ENCODE results near the gene SIAH1.

DNA sequence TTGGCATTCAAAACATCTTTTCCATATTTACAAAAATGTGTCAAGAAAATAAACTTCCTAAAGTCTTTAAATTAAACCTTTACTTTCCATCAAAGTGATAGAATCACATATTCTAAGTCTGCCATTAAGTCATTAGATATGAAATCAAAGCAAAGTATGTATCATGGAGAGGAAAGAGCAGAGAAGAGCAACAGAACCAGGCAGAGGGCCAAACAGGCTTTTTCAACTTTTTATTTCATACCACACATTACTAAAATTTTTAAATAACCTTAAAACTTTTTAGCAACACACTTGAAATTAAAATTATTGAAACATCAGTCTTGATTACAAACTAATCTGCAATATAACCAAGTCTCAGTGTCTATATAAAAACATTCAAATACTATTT lies 13.8 kb downstream of the SIAH1 start:
- TF ChIP-seq, protein P1, sequence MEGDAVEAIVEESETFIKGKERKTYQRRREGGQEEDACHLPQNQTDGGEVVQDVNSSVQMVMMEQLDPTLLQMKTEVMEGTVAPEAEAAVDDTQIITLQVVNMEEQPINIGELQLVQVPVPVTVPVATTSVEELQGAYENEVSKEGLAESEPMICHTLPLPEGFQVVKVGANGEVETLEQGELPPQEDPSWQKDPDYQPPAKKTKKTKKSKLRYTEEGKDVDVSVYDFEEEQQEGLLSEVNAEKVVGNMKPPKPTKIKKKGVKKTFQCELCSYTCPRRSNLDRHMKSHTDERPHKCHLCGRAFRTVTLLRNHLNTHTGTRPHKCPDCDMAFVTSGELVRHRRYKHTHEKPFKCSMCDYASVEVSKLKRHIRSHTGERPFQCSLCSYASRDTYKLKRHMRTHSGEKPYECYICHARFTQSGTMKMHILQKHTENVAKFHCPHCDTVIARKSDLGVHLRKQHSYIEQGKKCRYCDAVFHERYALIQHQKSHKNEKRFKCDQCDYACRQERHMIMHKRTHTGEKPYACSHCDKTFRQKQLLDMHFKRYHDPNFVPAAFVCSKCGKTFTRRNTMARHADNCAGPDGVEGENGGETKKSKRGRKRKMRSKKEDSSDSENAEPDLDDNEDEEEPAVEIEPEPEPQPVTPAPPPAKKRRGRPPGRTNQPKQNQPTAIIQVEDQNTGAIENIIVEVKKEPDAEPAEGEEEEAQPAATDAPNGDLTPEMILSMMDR (conservative IDR thresholded peaks at IDR 0.05 in 1 of 2, IDR thresholded peaks at IDR 0.05 in 1 of 2; ENCODE audit: extremely low read depth in 1 of 2, insufficient read depth in 1 of 2, low read depth in 1 of 2, low read length in 2 of 2): no peak
- TF ChIP-seq EZH2 (IDR thresholded peaks at IDR 0.05; ENCODE audit: borderline replicate concordance, low read length): no peak

Measured in mammary epithelial cell (primary cell).